AG20443 (cell line): ENCODE data around the gene ESCO1.
"Not testable (repeated sequence)": the region's sequence is repeated elsewhere in the genome, so short reads cannot be mapped to it uniquely, and the experiment has no call there.

Experiments
- DNase-seq: peaks from one replicate; pipeline ENCODE4 v3.0.0; 2012; ENCODE audit warnings: low spot score, mixed read lengths

Gene ESCO1

GRCh38 chr18:21592361-21592760 lies 8.1 kb downstream of the ESCO1 start:
- not testable (repeated sequence) for DNase-seq

- no peak for DNase-seq
Observed at GRCh38 chr18:21584391-21584790, 16.1 kb downstream of the ESCO1 start.

- DNase-seq: no peak
Observed at GRCh38 chr18:21575656-21576055, 24.8 kb downstream of the ESCO1 start.

- peak; percentile 13 for DNase-seq
Observed at GRCh38 chr18:21571772-21572171, 28.7 kb downstream of the ESCO1 start.

GRCh38 chr18:21559195-21559594 lies 41.3 kb downstream of the ESCO1 start:
- no peak for DNase-seq

- DNase-seq: no peak
Observed at GRCh38 chr18:21557607-21558253, 42.8 kb downstream of the ESCO1 start.

- DNase-seq: no peak
Observed at GRCh38 chr18:21550510-21550970, 50.0 kb downstream of the ESCO1 start.

- no peak for DNase-seq
Observed at GRCh38 chr18:21548647-21549046, 51.9 kb downstream of the ESCO1 start.

GRCh38 chr18:21546423-21546822 lies 54.1 kb downstream of the ESCO1 start:
- no peak for DNase-seq

- DNase-seq: no peak
Observed at GRCh38 chr18:21538230-21538629, 62.3 kb downstream of the ESCO1 start.

GRCh38 chr18:21534327-21534726 lies 66.2 kb downstream of the ESCO1 start:
- DNase-seq: no peak

- no peak for DNase-seq
Observed at GRCh38 chr18:21526463-21526862, 74.0 kb downstream of the ESCO1 start.

- DNase-seq: no peak
Observed at GRCh38 chr18:21525916-21526315, 74.6 kb downstream of the ESCO1 start.

GRCh38 chr18:21522530-21522929 lies 78.0 kb downstream of the ESCO1 start:
- no peak for DNase-seq

- DNase-seq: no peak
Observed at GRCh38 chr18:21513741-21514140, 86.8 kb downstream of the ESCO1 start.

- DNase-seq: peak; percentile 27
Observed at GRCh38 chr18:21513292-21513691, 87.2 kb downstream of the ESCO1 start.

- no peak for DNase-seq
Observed at GRCh38 chr18:21509062-21509461, 91.4 kb downstream of the ESCO1 start.

- DNase-seq: no peak
Observed at GRCh38 chr18:21507913-21508701, 92.4 kb downstream of the ESCO1 start.

- DNase-seq: no peak
Observed at GRCh38 chr18:21502661-21503060, 97.8 kb downstream of the ESCO1 start.

GRCh38 chr18:21499997-21500396 lies 100.5 kb downstream of the ESCO1 start:
- DNase-seq: no peak

- DNase-seq: no peak
Observed at GRCh38 chr18:21496277-21496835, 104.1 kb downstream of the ESCO1 start.

- no peak for DNase-seq
Observed at GRCh38 chr18:21490748-21491147, 109.8 kb downstream of the ESCO1 start.

GRCh38 chr18:21489919-21490495 lies 110.5 kb downstream of the ESCO1 start:
- no peak for DNase-seq
